Stomach (tissue), 9 donors: ENCODE results near the gene MICAL2. TPM values are rescaled to one million over a fixed set of nuclear protein-coding genes. Genes with fewer than 3 reads are reported as not detected.
A peak's percentile ranks its signal among the peaks of the same experiment; 100 is the strongest.

Source experiments
- DNase-seq, 2 donors: peaks; one replicate each; pipeline versions ENCODE4 v3.0.0 to v3.0.0-alpha.2; 2013 to 2019
- H3K27ac ChIP-seq, 5 donors: fragments of 200-600 bp in 4 of 5; sonication (generic) in 4 of 5; one replicate each; pipeline ENCODE4 v1.5.1; 2013 to 2019; ENCODE audit warnings: mild to moderate bottlenecking in 1 of 5, moderate library complexity in 1 of 5
- H3K27me3 ChIP-seq, 3 donors: fragments of 200-600 bp; sonication (generic); one replicate each; pipeline ENCODE4 v1.5.1; 2017 to 2019; ENCODE audit warnings: mixed run types in 1 of 3
- H3K36me3 ChIP-seq, 4 donors: fragments of 200-600 bp; sonication (generic); 1 replicate in 3 of 4; 2 replicates in 1 of 4; pipeline ENCODE4 v1.5.1; 2016 to 2019
- H3K4me1 ChIP-seq, 4 donors: fragments of 200-600 bp; sonication (generic); one replicate each; pipeline ENCODE4 v1.5.1; 2016 to 2019
- H3K4me3 ChIP-seq, 4 donors: fragments of 200-600 bp; sonication (generic) in 3 of 4; one replicate each; pipeline ENCODE4 v1.5.1; 2016 to 2019; ENCODE audit warnings: mild to moderate bottlenecking in 1 of 4
- H3K9me3 ChIP-seq, 4 donors: fragments of 200-600 bp; sonication (generic); one replicate each; pipeline ENCODE4 v1.5.1; 2016 to 2019
- CTCF ChIP-seq, 7 experiments: fragments of 450-650 bp in 4 of 7; fragments of 200-600 bp in 3 of 7; sonication (generic) in 3 of 7; IDR thresholded peaks; one replicate each; pipeline ENCODE4 v1.5.1; 2016 to 2019; ENCODE audit warnings: antibody characterized with exemption in 7 of 7, control low read depth in 2 of 7, mild to moderate bottlenecking in 1 of 7
- EP300 ChIP-seq: sonication (generic); formaldehyde crosslinking; IDR thresholded peaks from one replicate; pipeline ENCODE4 v1.6.1; 2017; ENCODE audit warnings: antibody characterized with exemption
- POLR2A ChIP-seq, 4 donors: fragments of 450-650 bp; IDR thresholded peaks; one replicate each; pipeline ENCODE4 v1.6.1; 2016; ENCODE audit warnings: antibody characterized with exemption in 4 of 4, control low read depth in 2 of 4, mild to moderate bottlenecking in 1 of 4, moderate library complexity in 1 of 4
- POLR2AphosphoS5 ChIP-seq, 3 donors: sonication (generic); formaldehyde crosslinking; IDR thresholded peaks; one replicate each; pipeline ENCODE4 v1.6.1; 2016; ENCODE audit warnings: antibody characterized with exemption in 3 of 3
- WGBS, 5 donors: extraction: QIAGEN DNeasy Blood & Tissue Kit in 3 of 5; methylation state at CpG; one replicate each; pipeline versions ENCODE4 v1.1.5 to v1.1.7; 2013 to 2018; 5-methylcytosine and 5-hydroxymethylcytosine counted together
- intact Hi-C: fragments of 100-400 bp; cut with DNase I; formaldehyde crosslinking; loops from one replicate; pipeline ENCODE4 v1.15.1; 2023; ENCODE audit warnings: low total_unique reads
- polyA plus RNA-seq, 3 donors: library from polyadenylated mRNA; stranded (reverse); fragments of 200-250 nt; gene quantifications; one replicate each; pipeline ENCODE4 v1.2.3, GENCODE V29; 2013
- total RNA-seq, 5 donors: library from RNA; depleted of rRNA; stranded (reverse); fragments of >200 nt; gene quantifications; one replicate each; pipeline versions ENCODE4 v1.1.0 to v1.2.3, GENCODE V29; 2014 to 2016
- donor health status: healthy with polysubstance abuse.
- donor health status: Bipolar disorder and iron deficiency.
- donor health status: healthy.

The MICAL2 gene
- total and polyA plus RNA-seq, 8 donors = 11.2 to 165 (median 83.3) TPM

- intact Hi-C loops = no loop called here
- TF ChIP-seq EP300 (no peak), POLR2A (IDR thresholded peaks at IDR 0.05) (no peak), CTCF (IDR thresholded peaks at IDR 0.05) (no peak), POLR2AphosphoS5 (IDR thresholded peaks at IDR 0.05) (no peak)
- H3K27ac ChIP-seq = peak overlapping the region in 3 of 5 donors; percentile 0 to 29 (median 13)
- no peak for DNase-seq
- H3K4me1 ChIP-seq = peaks cover 6 to 35% (median 13%) of the 10 kb centered on the region in 4 donors
- H3K9me3 ChIP-seq = no peaks in the 10 kb centered on the region
- 63 to 80% (median 75%) methylated on average over 3 of the region's 3 CpGs for WGBS, 5 donors
- no peak overlapping the region for H3K4me3 ChIP-seq
- H3K36me3 ChIP-seq = peaks cover 33 to 53% (median 49%) of the 10 kb centered on the region in 4 donors
- no peaks in the 10 kb centered on the region for H3K27me3 ChIP-seq
Measured at GRCh38 chr11:12264361-12264760, 154.0 kb downstream of the MICAL2 start.

- TF ChIP-seq CTCF (IDR thresholded peaks at IDR 0.05) (no peak), EP300 (no peak), POLR2A (IDR thresholded peaks at IDR 0.05) (no peak), POLR2AphosphoS5 (IDR thresholded peaks at IDR 0.05) (no peak)
- Histone ChIP-seq H3K27me3 (no peaks in the 10 kb centered on the region), H3K9me3 (no peaks in the 10 kb centered on the region), H3K4me1 (peaks cover 15 to 48% (median 27%) of the 10 kb centered on the region in 4 donors), H3K36me3 (peaks cover 16 to 35% (median 31%) of the 10 kb centered on the region in 4 donors), H3K27ac (peak overlapping the region in 1 of 5 donors; percentile 29), H3K4me3 (no peak overlapping the region)
- intact Hi-C loops = no loop called here
- WGBS, 5 donors = 71 to 90% (median 82%) methylated on average over 1 of the region's 1 CpG
- no peak for DNase-seq
Measured at GRCh38 chr11:12266132-12266531, 155.7 kb downstream of the MICAL2 start.

- 86 to 93% (median 89%) methylated on average over 10 of the region's 10 CpGs for WGBS, 5 donors
- H3K27ac ChIP-seq = no peak overlapping the region
- DNase-seq = no peak
- H3K4me3 ChIP-seq = no peak overlapping the region
- H3K36me3 ChIP-seq = peaks cover 9 to 27% (median 23%) of the 10 kb centered on the region in 4 donors
- H3K9me3 ChIP-seq = no peaks in the 10 kb centered on the region
- intact Hi-C loops = no loop called here
- H3K4me1 ChIP-seq = peaks cover 15 to 48% (median 27%) of the 10 kb centered on the region in 4 donors
- H3K27me3 ChIP-seq = no peaks in the 10 kb centered on the region
- no peak for TF ChIP-seq EP300
- no peak for TF ChIP-seq POLR2A (IDR thresholded peaks at IDR 0.05)
- TF ChIP-seq POLR2AphosphoS5 (IDR thresholded peaks at IDR 0.05) = no peak
- TF ChIP-seq CTCF (IDR thresholded peaks at IDR 0.05) = peak in 1 of 7 experiments; percentile 4
Measured at GRCh38 chr11:12266943-12267342, 156.6 kb downstream of the MICAL2 start.

GRCh38 chr11:12267921-12268320 is 157.5 kb downstream of the MICAL2 start:
- Histone ChIP-seq H3K4me3 (no peak overlapping the region), H3K27me3 (no peaks in the 10 kb centered on the region), H3K4me1 (peaks cover 15 to 48% (median 27%) of the 10 kb centered on the region in 4 donors), H3K27ac (peak overlapping the region in 3 of 5 donors; percentile 57 to 76 (median 74)), H3K36me3 (peaks cover 4 to 18% (median 13%) of the 10 kb centered on the region in 4 donors), H3K9me3 (no peaks in the 10 kb centered on the region)
- intact Hi-C loops = no loop called here
- WGBS, 5 donors = 68 to 93% (median 81%) methylated on average over 2 of the region's 2 CpGs
- no peak for TF ChIP-seq CTCF (IDR thresholded peaks at IDR 0.05)
- no peak for TF ChIP-seq EP300
- no peak for DNase-seq
